Prostate gland (tissue), 2 donors: ENCODE results near the gene CDH13.

Experiments
- POLR2A ChIP-seq: fragments of 450-650 bp; IDR thresholded peaks from one replicate; pipeline ENCODE4 v1.6.1; 2016; ENCODE audit warnings: antibody characterized with exemption, mild to moderate bottlenecking
- POLR2AphosphoS5 ChIP-seq: sonication (generic); formaldehyde crosslinking; IDR thresholded peaks from one replicate; pipeline ENCODE4 v1.6.1; 2017; ENCODE audit warnings: antibody characterized with exemption
- TF ChIP-seq, protein P1 (sequence below), 4 experiments: fragments of 200-600 bp in 2 of 4; fragments of 450-650 bp in 2 of 4; sonication (generic) in 2 of 4; IDR thresholded peaks; 1 replicate in 3 of 4; 2 replicates in 1 of 4; pipeline ENCODE4 v1.5.1; 2016 to 2019; ENCODE audit warnings: antibody characterized with exemption in 4 of 4, mild to moderate bottlenecking in 2 of 4, moderate library complexity in 2 of 4

DNA sequence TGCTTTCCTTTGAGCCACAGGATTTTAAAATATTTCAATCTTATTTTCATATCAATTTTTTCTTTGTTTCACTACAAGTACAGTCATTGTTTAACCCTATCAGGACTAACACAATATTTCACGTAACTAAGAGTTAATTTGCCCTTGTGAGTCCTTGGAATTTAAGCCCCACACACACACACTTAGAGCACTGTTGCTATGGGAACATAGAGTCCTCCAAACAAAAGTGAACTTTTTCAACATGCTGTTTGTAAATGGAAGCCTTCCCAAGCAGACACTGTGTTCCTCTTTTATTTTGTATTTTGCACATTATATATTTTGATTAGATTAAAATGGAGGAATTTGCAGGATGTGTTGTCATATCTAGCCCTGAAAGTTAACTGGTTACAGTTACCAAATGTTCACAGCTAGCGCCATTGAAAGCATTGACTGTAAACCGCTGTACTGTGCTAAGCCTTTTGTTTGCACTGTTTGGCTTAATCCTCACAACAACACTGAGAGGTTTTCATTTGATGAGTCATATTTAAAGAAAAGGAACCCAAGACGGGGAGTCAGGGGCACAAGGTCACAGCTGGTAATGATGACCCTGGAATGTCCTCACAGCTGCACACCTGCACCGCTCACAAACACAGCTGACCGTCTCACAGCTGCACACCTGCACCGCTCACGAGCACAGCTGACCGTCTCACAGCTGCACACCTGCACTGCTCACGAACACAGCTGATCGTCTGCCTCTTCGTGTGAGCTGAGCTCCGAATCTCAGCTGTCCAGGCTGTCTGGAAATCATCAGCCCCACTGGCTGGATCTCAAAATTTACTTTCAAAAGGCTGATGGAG is 1187.3 kb downstream of the CDH13 start:
- TF ChIP-seq POLR2A (no peak), POLR2AphosphoS5 (no peak)
- TF ChIP-seq, protein P1, sequence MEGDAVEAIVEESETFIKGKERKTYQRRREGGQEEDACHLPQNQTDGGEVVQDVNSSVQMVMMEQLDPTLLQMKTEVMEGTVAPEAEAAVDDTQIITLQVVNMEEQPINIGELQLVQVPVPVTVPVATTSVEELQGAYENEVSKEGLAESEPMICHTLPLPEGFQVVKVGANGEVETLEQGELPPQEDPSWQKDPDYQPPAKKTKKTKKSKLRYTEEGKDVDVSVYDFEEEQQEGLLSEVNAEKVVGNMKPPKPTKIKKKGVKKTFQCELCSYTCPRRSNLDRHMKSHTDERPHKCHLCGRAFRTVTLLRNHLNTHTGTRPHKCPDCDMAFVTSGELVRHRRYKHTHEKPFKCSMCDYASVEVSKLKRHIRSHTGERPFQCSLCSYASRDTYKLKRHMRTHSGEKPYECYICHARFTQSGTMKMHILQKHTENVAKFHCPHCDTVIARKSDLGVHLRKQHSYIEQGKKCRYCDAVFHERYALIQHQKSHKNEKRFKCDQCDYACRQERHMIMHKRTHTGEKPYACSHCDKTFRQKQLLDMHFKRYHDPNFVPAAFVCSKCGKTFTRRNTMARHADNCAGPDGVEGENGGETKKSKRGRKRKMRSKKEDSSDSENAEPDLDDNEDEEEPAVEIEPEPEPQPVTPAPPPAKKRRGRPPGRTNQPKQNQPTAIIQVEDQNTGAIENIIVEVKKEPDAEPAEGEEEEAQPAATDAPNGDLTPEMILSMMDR (IDR thresholded peaks at IDR 0.05), result no peak
